Endothelial cell of umbilical vein (primary cell): ENCODE data around the gene DENND1B. TPM values are rescaled to one million over a fixed set of nuclear protein-coding genes. Genes with fewer than 3 reads are reported as not detected.

Source experiments
- BruUV-seq: library from RNA; stranded (reverse); fragments of 400-500 nt; replicated peaks from 2 replicates; lab custom pipeline; 2021; lab: Mats Ljungman, UMichigan
- CTCF ChIA-PET: fragments of 300-600, 350-600 bp; sonication (Branson Sonifier 250); formaldehyde crosslinking; loops from one replicate; lab custom pipeline; 2021; ENCODE audit warnings: antibody characterized with exemption, inconsistent platforms; lab: Charles Lee
- POLR2A ChIA-PET: fragments of 300-600, 350-600 bp; sonication (Branson Sonifier 250); formaldehyde crosslinking; loops from one replicate; lab custom pipeline; 2021; ENCODE audit warnings: antibody characterized with exemption, inconsistent platforms; lab: Charles Lee
- DNase-seq: peaks from one replicate; pipeline ENCODE4 v3.0.0-alpha.2; 2011; ENCODE audit warnings: low read depth, low spot score
- FAIRE-seq: peaks from 2 replicates; lab custom pipeline; 2011; peaks lifted over from hg19 to GRCh38; lab: Jason Lieb, UNC
- H2AFZ ChIP-seq: 2 replicates; pipeline ENCODE4 v1.6.0; 2012; ENCODE audit warnings: low read depth, low read length, control low read depth, inconsistent platforms
- H3K27ac ChIP-seq: 2 replicates; pipeline ENCODE4 v1.5.1; 2011; ENCODE audit warnings: low read depth, mild to moderate bottlenecking, control low read depth, low read length, moderate library complexity; ENCODE audit not compliant: insufficient read depth
- H3K27me3 ChIP-seq, 2 experiments: 2 replicates each; pipeline versions ENCODE4 v1.6.0 to v1.6.1; 2011; ENCODE audit warnings: low read length in 2 of 2, mixed read lengths in 1 of 2; ENCODE audit not compliant: control insufficient read depth in 2 of 2, insufficient read depth in 2 of 2
- H3K36me3 ChIP-seq, 2 experiments: 2 replicates in 1 of 2; 3 replicates in 1 of 2; pipeline ENCODE4 v1.5.1; 2011; ENCODE audit warnings: low read length in 2 of 2, mild to moderate bottlenecking in 1 of 2, moderate library complexity in 1 of 2; ENCODE audit not compliant: control insufficient read depth in 2 of 2, insufficient read depth in 2 of 2; ENCODE audit errors: extremely low read depth in 1 of 2
- H3K4me1 ChIP-seq: 3 replicates; pipeline ENCODE4 v1.5.1; 2011; ENCODE audit warnings: mild to moderate bottlenecking, low read length; ENCODE audit not compliant: control insufficient read depth, insufficient read depth; ENCODE audit errors: extremely low read depth
- H3K4me2 ChIP-seq: 2 replicates; pipeline ENCODE4 v1.6.1; 2011; ENCODE audit warnings: low read length, control low read depth, mixed read lengths; ENCODE audit not compliant: insufficient read depth
- H3K4me3 ChIP-seq, 3 experiments: fragments of 200-600 bp in 1 of 3; sonication (generic), shearing (Covaris generic) in 1 of 3; replicated peaks in 1 of 3; 2 replicates each; pipeline ENCODE4 v1.5.1; 2011 to 2016; ENCODE audit warnings: control low read depth in 3 of 3, low read length in 3 of 3, mild to moderate bottlenecking in 2 of 3, inconsistent platforms in 1 of 3, low read depth in 1 of 3, moderate library complexity in 1 of 3; ENCODE audit not compliant: insufficient read depth in 1 of 3
- H3K79me2 ChIP-seq: 2 replicates; pipeline ENCODE4 v1.6.0; 2012; ENCODE audit warnings: low read length, inconsistent platforms; ENCODE audit not compliant: control insufficient read depth, insufficient read depth
- H3K9ac ChIP-seq: replicated peaks from 2 replicates; pipeline ENCODE3; 2011; ENCODE audit warnings: low read length, control low read depth; ENCODE audit not compliant: insufficient read depth; ENCODE audit errors: extremely low read depth
- H3K9me1 ChIP-seq: replicated peaks from 3 replicates; pipeline ENCODE4 v1.6.0; 2011; ENCODE audit warnings: mild to moderate bottlenecking, low read length; ENCODE audit not compliant: control insufficient read depth, insufficient read depth; ENCODE audit errors: extremely low read depth
- H3K9me3 ChIP-seq: replicated peaks from 2 replicates; pipeline ENCODE4 v1.5.1; 2012; ENCODE audit warnings: low read length, inconsistent platforms; ENCODE audit not compliant: control insufficient read depth, insufficient read depth
- H4K20me1 ChIP-seq: replicated peaks from 2 replicates; pipeline ENCODE3; 2011; ENCODE audit warnings: mild to moderate bottlenecking, low read length; ENCODE audit not compliant: control insufficient read depth, insufficient read depth; ENCODE audit errors: extremely low read depth
- CTCF ChIP-seq, 2 donors: IDR thresholded peaks; 1 replicate in 1 of 2; 2 replicates in 1 of 2; pipeline ENCODE4 v1.5.1; 2011; ENCODE audit warnings: low read length in 2 of 2, mild to moderate bottlenecking in 2 of 2, moderate library complexity in 2 of 2, control low read depth in 1 of 2, inconsistent platforms in 1 of 2, low read depth in 1 of 2; ENCODE audit not compliant: insufficient read depth in 1 of 2; ENCODE audit errors: extremely low read depth in 1 of 2
- EZH2 ChIP-seq: IDR thresholded peaks from 2 replicates; pipeline ENCODE4 v1.6.1; 2012; ENCODE audit warnings: borderline replicate concordance, low read depth, mild to moderate bottlenecking, moderate library complexity, low read length, inconsistent platforms; ENCODE audit not compliant: severe bottlenecking
- FOS ChIP-seq: IDR thresholded peaks from 2 replicates; pipeline ENCODE4 v1.6.1; 2011; ENCODE audit warnings: mild to moderate bottlenecking, low read length, moderate library complexity, borderline replicate concordance; ENCODE audit not compliant: insufficient read depth
- GATA2 ChIP-seq: IDR thresholded peaks from 2 replicates; pipeline ENCODE4 v1.7.0; 2011; ENCODE audit warnings: low read depth, mild to moderate bottlenecking, moderate library complexity, mixed read lengths, low read length; ENCODE audit not compliant: insufficient read length, insufficient read depth
- JUN ChIP-seq: IDR thresholded peaks from 2 replicates; pipeline ENCODE4 v1.6.1; 2011; ENCODE audit warnings: borderline replicate concordance, low read depth; ENCODE audit not compliant: insufficient read length, insufficient read depth
- MYC ChIP-seq: IDR thresholded peaks from one replicate; pipeline ENCODE4 v1.6.1; 2011; ENCODE audit warnings: mild to moderate bottlenecking, low read depth, low read length
- POLR2A ChIP-seq: IDR thresholded peaks from 2 replicates; pipeline ENCODE4 v1.6.1; 2012; ENCODE audit warnings: low read depth, mild to moderate bottlenecking, control low read depth, low read length
- POLR2AphosphoS5 ChIP-seq: IDR thresholded peaks from 2 replicates; pipeline ENCODE4 v1.6.1; 2012; ENCODE audit warnings: low read depth, mild to moderate bottlenecking, control low read depth, low read length, moderate library complexity; ENCODE audit not compliant: insufficient read depth
- dilution Hi-C: fragments of 300-500 bp; cut with MboI; formaldehyde crosslinking; loops from one replicate; pipeline ENCODE4 v1.15.0; 2019; ENCODE audit warnings: low sequenced_read_pairs; ENCODE audit not compliant: extremely low pct_ligation_motif_present
- intact Hi-C: fragments of 100-400 bp; cut with micrococcal nuclease; formaldehyde crosslinking; loops from one replicate; pipeline ENCODE4 v1.10.0; 2022
- polyA plus RNA-seq, 4 experiments: library from polyadenylated mRNA; depleted of rRNA in 3 of 4; stranded (reverse) in 3 of 4; unstranded in 1 of 4; fragments of >200 nt; gene quantifications; 2 replicates each; pipeline versions ENCODE4 v1.2.1 to v1.2.3, GENCODE V29; 2011 to 2012; ENCODE audit warnings: missing spikeins in 1 of 4
- total RNA-seq: library from RNA; stranded (reverse); gene quantifications from 2 replicates; pipeline ENCODE4 v1.2.3, GENCODE V29; 2021
- TF ChIP-seq, protein P1 (sequence below): IDR thresholded peaks from 2 replicates; pipeline ENCODE4 v1.6.1; 2011; ENCODE audit not compliant: insufficient read depth, insufficient read length

DENND1B gene
- total and polyA plus RNA-seq, 2 donors (not counting 3 experiments of a cell fraction or from before 2014, with no cell fraction given) = 0.97 to 3.3 TPM

DNA sequence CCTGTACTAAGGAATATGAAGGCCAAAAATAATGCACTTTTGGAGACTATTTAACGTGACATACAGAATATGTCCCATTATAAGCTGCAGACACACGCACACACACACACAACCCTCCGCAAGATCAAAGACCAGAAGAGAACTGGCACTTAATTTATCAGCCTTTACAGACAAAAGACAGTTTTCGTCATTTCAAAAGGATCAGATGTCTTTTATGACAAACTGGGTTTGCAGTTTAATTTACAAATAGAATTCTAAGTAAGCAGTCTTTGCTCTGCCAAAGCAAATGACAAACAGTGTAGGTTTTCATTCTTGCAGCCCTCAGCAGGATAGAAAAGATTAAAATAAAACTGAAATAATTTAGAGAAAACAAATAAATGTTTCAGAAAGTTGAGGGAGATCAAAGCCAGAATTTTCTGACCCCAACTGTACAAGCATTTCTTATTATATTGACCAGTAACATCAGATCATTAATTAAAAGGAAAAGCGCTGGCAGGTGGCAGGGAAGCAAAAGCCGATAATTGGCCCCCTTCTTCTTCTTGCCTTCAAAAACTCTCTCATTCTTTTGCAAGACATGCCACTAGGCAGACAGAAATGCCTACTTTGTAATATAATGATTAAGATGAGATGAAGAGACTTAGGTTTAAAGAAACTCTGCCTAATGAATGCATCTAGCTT is 169.0 kb downstream of the DENND1B start:
- no peak overlapping the region for H3K4me3 ChIP-seq
- H3K27me3 ChIP-seq = no peaks in the 10 kb centered on the region
- H3K9me3 ChIP-seq = no peaks in the 10 kb centered on the region
- intact Hi-C loops (no loop called here), dilution Hi-C loops (no loop called here)
- TF ChIP-seq POLR2AphosphoS5 (no peak), JUN (no peak), POLR2A (no peak), CTCF (IDR thresholded peaks at IDR 0.05; ENCODE audit: extremely low read depth in 1 of 2, insufficient read depth in 1 of 2, low read depth in 1 of 2, low read length in 2 of 2) (no peak), FOS (no peak), GATA2 (no peak), EZH2 (no peak), MYC (no peak)
- TF ChIP-seq, protein P1, sequence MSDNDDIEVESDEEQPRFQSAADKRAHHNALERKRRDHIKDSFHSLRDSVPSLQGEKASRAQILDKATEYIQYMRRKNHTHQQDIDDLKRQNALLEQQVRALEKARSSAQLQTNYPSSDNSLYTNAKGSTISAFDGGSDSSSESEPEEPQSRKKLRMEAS = no peak
- CTCF ChIA-PET = interaction anchor here (1.1 kb wide), 1 partner anchor 13 kb away, joined by 3 read pairs; no protein-coding TSS in a partner anchor
- no peaks in the 10 kb centered on the region for H4K20me1 ChIP-seq
- no peak overlapping the region for H2AFZ ChIP-seq
- BruUV-seq = no TSS peak
- no peaks in the 10 kb centered on the region for H3K4me1 ChIP-seq
- no peak overlapping the region for H3K9ac ChIP-seq
- POLR2A ChIA-PET = no interaction called here
- H3K9me1 ChIP-seq = no peaks in the 10 kb centered on the region
- no peak overlapping the region for H3K27ac ChIP-seq
- DNase-seq (no peak), FAIRE-seq (no peak)
- H3K36me3 ChIP-seq = no peaks in the 10 kb centered on the region
- H3K79me2 ChIP-seq = no peaks in the 10 kb centered on the region
- no peak overlapping the region for H3K4me2 ChIP-seq
